CD4-positive, alpha-beta T cell treated with Interleukin-1 beta for 1 hour (primary cell): ENCODE measurements around the gene FRRS1L.

Source experiments
- DNase-seq, 2 donors: peaks; one replicate each; pipeline ENCODE4 v3.0.0-alpha.2; 2020 to 2022

Gene FRRS1L

DNA sequence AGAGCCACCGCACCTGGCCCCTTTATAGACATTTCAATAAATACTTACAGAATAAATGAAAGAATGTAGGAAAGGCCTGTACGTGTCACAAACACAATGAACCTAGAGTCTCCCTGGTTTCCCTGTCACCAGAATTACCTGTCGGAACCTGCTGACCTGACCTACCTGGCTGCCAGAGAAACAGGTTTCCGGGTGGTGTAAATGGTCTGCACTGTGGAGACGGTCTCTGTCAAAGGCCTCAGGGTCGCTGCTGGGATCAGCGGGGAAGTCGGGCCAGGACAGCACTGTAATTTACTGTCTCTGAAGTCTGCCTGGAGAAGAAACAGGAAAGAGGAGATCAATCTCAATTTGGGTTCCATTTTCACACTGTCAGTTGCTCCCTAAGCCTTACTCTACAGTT, 9.3 kb upstream of the FRRS1L start:
- no peak for DNase-seq

DNA sequence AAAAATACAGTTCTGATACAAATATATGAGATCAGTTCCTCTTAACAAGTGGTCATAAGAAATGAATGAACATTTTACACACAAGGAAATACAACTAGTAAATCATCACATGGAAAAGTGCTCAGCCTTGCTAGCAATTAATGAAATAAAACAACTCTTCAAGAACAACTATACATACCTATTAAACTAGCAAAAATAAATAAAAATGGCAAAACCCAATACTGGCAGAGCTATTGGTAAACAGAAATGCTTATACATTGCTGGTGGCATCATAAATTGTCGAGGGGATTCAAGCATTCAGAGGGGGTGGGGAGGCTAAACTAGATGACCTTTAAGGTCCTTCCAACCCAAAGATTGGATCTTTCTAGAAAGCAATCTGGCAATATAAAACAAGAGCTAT, 5.9 kb upstream of the FRRS1L start:
- DNase-seq: no peak

GRCh38 chr9:109171926-109172325, 4.9 kb upstream of the FRRS1L start:
- DNase-seq: no peak

DNA sequence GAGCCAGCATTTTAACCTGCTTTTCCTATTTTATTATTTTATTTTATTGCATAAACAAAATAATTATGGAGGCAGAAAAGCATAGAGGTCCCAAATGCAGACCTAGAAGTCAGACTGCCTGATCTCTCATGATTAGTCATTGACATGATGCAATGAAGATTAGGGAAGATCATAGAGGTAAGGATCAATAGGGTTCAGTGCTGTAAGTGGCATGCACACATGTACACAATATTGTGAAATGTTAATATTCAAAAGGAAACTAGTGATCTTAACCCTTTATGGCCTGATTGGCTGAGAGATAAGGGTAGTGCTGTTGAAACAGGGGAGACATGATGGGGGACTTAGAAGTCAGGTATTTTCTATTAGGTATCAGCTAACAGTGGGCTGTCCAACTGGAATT, 1.1 kb upstream of the FRRS1L start:
- DNase-seq: no peak

DNA sequence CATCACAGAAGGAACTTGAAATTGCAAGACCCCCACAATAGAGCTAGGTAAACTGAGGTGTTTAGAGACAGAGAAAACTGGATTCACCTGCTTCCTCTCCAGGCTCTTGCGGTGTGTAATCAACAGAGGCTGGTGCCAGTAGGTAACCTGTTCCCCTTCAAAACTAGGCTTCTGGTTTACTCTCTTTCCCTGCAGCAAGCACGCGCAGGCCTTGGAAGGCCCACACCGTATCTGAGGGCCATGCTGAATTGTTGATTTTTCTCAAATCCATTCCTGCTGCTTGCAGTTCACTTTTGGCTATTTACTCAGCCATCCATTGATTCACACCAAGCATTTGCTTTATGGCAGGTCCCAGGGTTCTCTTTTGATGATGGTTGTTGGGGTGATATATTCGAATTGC, 667 bp upstream of the FRRS1L start:
- no peak for DNase-seq

DNA sequence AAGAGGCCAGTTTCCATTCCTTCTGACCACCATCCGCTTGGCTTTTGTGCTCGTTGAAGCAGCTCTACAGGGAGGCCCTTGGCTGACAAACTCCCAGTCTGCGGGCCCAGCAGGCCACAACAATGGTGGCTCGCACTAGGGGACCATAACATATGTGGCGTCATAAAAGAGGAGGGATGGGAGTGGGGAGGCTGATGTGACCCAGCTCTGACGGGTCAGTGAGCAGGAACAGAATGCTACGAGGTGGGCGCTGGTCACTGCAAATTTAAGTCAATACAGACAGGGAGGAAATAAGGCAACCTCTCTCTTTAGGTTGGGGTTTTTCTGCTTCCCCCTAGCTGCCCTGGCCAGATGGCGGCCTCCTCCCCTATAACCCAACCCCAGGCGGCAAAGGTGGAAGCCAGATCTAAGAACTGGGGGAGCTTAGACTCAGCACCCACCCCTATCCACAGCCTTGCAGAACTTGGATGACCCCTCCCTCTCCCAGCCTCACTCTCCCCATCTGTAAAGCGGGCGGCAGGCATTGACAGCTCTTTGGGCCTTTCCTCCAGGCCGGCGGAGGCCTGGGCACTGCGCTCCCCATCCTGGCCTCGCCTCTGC, 778 bp downstream of the FRRS1L start:
- DNase-seq: no peak

GRCh38 chr9:109164042-109164441, 3.0 kb downstream of the FRRS1L start:
- DNase-seq: no peak

DNA sequence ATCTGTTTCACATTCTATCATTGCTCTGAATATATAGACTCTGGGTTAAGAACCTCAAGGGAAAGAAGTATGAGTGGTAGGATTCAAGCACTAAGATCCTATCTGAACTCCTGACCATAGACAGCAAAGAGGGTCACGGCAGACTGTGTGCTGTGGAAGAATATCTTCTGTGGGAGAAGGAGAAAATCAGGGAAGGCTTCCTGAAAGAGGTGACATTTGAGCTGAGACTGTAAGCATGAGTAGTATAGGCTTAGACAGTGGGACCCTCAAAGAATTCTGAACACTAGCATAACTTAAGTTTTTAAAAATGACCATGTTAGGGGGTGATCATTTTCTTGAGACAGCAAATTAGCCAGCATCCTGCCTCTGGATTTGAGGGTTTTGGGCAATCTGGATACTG, 3.9 kb downstream of the FRRS1L start:
- no peak for DNase-seq

GRCh38 chr9:109162677-109163076, 4.4 kb downstream of the FRRS1L start:
- no peak for DNase-seq

DNA sequence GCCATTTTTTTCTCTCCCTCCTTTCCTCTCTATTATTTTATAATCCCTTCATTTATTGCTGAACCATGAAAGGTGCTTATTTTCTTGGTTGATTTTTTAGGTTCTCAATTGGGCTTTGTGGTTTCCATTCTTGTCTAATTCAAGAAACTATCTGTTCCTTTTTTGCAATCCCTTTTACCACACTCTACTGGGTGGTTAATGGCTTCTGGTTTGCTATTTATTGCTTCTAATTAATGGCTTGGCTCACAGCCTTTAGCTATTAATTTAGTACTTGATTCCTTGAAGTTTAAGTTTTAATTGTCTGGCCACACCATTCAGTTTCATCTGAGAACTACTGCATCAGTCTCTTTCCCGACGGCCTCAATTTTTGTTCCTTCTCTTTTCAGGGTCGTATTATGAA, 5.6 kb downstream of the FRRS1L start:
- DNase-seq: no peak

GRCh38 chr9:109159583-109159982, 7.5 kb downstream of the FRRS1L start:
- DNase-seq: no peak

GRCh38 chr9:109158651-109159050, 8.4 kb downstream of the FRRS1L start:
- no peak for DNase-seq

DNA sequence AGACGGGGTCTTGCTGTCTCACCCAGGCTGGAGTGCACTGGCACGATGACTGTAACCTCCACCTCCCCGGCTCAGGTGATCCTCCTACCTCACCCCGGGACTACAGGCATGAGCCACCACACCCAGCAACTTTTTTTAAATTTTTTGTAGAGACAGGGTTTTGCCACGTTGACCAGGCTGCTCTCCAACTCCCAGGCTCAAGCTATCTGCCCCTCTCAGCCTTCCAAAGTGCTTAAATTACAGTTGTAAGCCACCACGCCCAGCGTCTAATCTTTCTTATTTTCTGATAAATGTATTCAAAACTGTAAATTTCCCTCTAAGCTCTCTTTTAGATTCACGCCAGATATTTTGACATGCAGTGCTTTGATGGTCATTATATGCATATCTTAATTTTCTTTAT, 10.3 kb downstream of the FRRS1L start:
- no peak for DNase-seq

- no peak for DNase-seq
These were observed 16.0 kb downstream of the FRRS1L start for GRCh38 chr9:109150925-109151545.

DNA sequence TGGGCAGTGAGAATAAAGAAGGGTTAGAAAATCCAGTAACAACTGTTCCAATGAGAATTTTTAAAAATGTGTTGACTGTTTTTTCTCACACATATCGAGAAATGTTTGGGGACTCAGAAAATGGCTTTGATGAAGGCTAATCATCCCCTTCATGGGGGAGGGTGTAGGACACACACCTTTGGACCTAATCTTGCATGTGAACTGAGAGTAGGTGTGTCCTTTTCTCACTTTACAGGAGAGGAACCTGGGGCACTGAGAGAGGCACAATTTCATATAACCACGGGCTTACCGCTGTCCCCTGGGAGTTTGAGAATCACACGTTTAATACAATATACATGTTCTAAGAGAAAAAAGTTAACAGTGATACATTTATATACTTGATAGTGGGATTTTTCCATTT, 17.3 kb downstream of the FRRS1L start:
- no peak for DNase-seq

- no peak for DNase-seq
These were observed 18.0 kb downstream of the FRRS1L start for GRCh38 chr9:109149089-109149488.

- no peak for DNase-seq
These were observed 22.0 kb downstream of the FRRS1L start for GRCh38 chr9:109145051-109145450.

- peak; percentile 4 to 11 for DNase-seq
These were observed 23.0 kb downstream of the FRRS1L start for GRCh38 chr9:109143881-109144562.

GRCh38 chr9:109141375-109141774, 25.7 kb downstream of the FRRS1L start:
- DNase-seq: no peak

GRCh38 chr9:109139851-109140250, 27.2 kb downstream of the FRRS1L start:
- no peak for DNase-seq

DNA sequence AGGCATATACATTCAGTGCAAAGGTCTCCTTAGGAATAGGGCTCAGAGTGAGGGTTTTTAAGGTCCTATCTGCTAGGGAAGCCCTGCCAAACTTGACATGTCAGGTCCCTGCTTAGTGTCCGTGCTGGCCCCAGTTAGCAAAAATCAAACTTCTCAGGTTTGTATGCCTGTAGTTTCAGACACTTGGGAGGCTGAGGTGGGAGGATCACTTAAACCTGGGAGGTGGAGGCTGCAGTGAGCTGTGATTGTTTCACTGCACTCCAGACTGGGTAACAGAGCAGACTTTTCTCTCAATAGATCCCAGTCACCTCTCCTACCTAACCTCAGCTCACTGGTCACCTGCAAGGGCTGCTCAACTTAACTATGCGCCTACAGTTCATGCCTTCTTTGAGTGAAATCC, 28.6 kb downstream of the FRRS1L start:
- DNase-seq: no peak

GRCh38 chr9:109134167-109134578, 32.9 kb downstream of the FRRS1L start:
- no peak for DNase-seq

GRCh38 chr9:109133533-109133932, 33.5 kb downstream of the FRRS1L start:
- no peak for DNase-seq

DNA sequence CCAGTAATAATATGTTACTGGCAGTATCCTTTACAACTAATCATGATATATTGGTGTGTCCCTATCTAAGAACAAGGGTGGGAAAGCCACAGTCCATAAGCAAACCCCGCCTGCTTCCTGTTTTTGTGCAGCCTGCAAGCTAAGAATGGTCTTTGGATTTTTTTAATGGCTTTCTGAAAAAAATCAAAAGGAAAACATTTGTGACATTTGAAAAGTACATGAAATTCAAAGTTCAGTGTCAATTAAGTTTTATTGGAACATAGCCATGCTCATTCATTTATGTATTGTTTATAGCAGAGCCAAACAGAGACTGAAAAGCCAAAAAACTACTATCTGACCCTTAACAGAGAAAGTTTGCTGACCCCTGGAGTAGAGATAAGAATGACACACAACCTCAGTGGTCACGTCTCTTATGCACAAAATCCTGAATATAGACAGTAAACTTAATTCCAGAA, 34.5 kb downstream of the FRRS1L start:
- DNase-seq: no peak
